HG02885 (cell line): Measurements from ENCODE around the gene CAB39.
"Not testable (repeated sequence)": the region's sequence is repeated elsewhere in the genome, so short reads cannot be mapped to it uniquely, and the experiment has no call there.

Experiments
- ATAC-seq: cut with Tn5 transposase; IDR thresholded peaks from one replicate; pipeline ENCODE4 v1.9.1; 2021; ENCODE audit warnings: mild to moderate bottlenecking; ENCODE audit not compliant: unreplicated experiment, poor library complexity

CAB39 gene

GRCh38 chr2:230682546-230682945 is 30.1 kb upstream of the CAB39 start:
- ATAC-seq = no peak

GRCh38 chr2:230684270-230685168 is 28.1 kb upstream of the CAB39 start:
- no peak for ATAC-seq

GRCh38 chr2:230685178-230685577 is 27.5 kb upstream of the CAB39 start:
- ATAC-seq = no peak

GRCh38 chr2:230687498-230687897 is 25.1 kb upstream of the CAB39 start:
- no peak for ATAC-seq

- no peak for ATAC-seq
Measured at GRCh38 chr2:230688490-230688889, 24.2 kb upstream of the CAB39 start.

GRCh38 chr2:230690439-230690838 is 22.2 kb upstream of the CAB39 start:
- no peak for ATAC-seq

GRCh38 chr2:230691005-230691647 is 21.5 kb upstream of the CAB39 start:
- no peak for ATAC-seq

GRCh38 chr2:230692760-230693159 is 19.9 kb upstream of the CAB39 start:
- no peak for ATAC-seq

- ATAC-seq = no peak
Measured at GRCh38 chr2:230693411-230693810, 19.2 kb upstream of the CAB39 start.

- no peak for ATAC-seq
Measured at GRCh38 chr2:230694241-230694640, 18.4 kb upstream of the CAB39 start.

GRCh38 chr2:230695551-230695950 is 17.1 kb upstream of the CAB39 start:
- ATAC-seq = no peak

- no peak for ATAC-seq
Measured at GRCh38 chr2:230696670-230697069, 16.0 kb upstream of the CAB39 start.

GRCh38 chr2:230697676-230698075 is 15.0 kb upstream of the CAB39 start:
- ATAC-seq = no peak

- ATAC-seq = not testable (repeated sequence)
Measured at GRCh38 chr2:230698753-230699152, 13.9 kb upstream of the CAB39 start.

GRCh38 chr2:230700447-230700846 is 12.2 kb upstream of the CAB39 start:
- no peak for ATAC-seq

- no peak for ATAC-seq
Measured at GRCh38 chr2:230701308-230701707, 11.3 kb upstream of the CAB39 start.

- not testable (repeated sequence) for ATAC-seq
Measured at GRCh38 chr2:230702457-230702856, 10.2 kb upstream of the CAB39 start.

- ATAC-seq = no peak
Measured at GRCh38 chr2:230703514-230703913, 9.1 kb upstream of the CAB39 start.

- no peak for ATAC-seq
Measured at GRCh38 chr2:230706053-230706521, 6.6 kb upstream of the CAB39 start.

GRCh38 chr2:230706966-230707365 is 5.7 kb upstream of the CAB39 start:
- no peak for ATAC-seq

GRCh38 chr2:230708204-230708603 is 4.4 kb upstream of the CAB39 start:
- no peak for ATAC-seq

- no peak for ATAC-seq
Measured at GRCh38 chr2:230711224-230711623, 1.4 kb upstream of the CAB39 start.
